ENCODE results near the gene MVB12B. TPM values are rescaled to one million over a fixed set of nuclear protein-coding genes. Genes with fewer than 3 reads are reported as not detected.

The MVB12B gene
- total and polyA plus RNA-seq, 9 donors, result 7.0 to 23.1 (median 17.8) TPM

GRCh38 chr9:126304207-126304970 lies 22.2 kb upstream of the MVB12B start:
- Histone ChIP-seq H3K36me3 (no peaks in the 10 kb centered on the region), H3K4me3 (no peak overlapping the region), H3K4me1 (ENCODE audit: insufficient read depth) (no peaks in the 10 kb centered on the region), H3K27ac (no peak overlapping the region), H3K27me3 (no peaks in the 10 kb centered on the region), H3K9me3 (no peaks in the 10 kb centered on the region)
- WGBS, 3 donors, result 84 to 91% (median 90%) methylated on average over 8 of the region's 8 CpGs
- TF ChIP-seq EP300 (IDR thresholded peaks at IDR 0.05), result no peak
- TF ChIP-seq, protein P1, sequence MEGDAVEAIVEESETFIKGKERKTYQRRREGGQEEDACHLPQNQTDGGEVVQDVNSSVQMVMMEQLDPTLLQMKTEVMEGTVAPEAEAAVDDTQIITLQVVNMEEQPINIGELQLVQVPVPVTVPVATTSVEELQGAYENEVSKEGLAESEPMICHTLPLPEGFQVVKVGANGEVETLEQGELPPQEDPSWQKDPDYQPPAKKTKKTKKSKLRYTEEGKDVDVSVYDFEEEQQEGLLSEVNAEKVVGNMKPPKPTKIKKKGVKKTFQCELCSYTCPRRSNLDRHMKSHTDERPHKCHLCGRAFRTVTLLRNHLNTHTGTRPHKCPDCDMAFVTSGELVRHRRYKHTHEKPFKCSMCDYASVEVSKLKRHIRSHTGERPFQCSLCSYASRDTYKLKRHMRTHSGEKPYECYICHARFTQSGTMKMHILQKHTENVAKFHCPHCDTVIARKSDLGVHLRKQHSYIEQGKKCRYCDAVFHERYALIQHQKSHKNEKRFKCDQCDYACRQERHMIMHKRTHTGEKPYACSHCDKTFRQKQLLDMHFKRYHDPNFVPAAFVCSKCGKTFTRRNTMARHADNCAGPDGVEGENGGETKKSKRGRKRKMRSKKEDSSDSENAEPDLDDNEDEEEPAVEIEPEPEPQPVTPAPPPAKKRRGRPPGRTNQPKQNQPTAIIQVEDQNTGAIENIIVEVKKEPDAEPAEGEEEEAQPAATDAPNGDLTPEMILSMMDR (IDR thresholded peaks at IDR 0.05), result no peak
- TF ChIP-seq POLR2A (IDR thresholded peaks at IDR 0.05), result no peak
- intact Hi-C loops (cut with DNase I), result loop anchor here in 1 of 4 donors (10.0 kb wide), 1 partner anchor 180 kb away; no protein-coding TSS in a partner anchor
- no peak for DNase-seq

GRCh38 chr9:126304971-126305320 lies 21.7 kb upstream of the MVB12B start:
- intact Hi-C loops (cut with DNase I), result loop anchor here in 1 of 4 donors (10.0 kb wide), 1 partner anchor 180 kb away; no protein-coding TSS in a partner anchor
- H3K27me3 ChIP-seq, result no peaks in the 10 kb centered on the region
- no peak for DNase-seq
- H3K4me1 ChIP-seq (ENCODE audit: insufficient read depth), result no peaks in the 10 kb centered on the region
- TF ChIP-seq, protein P1 (IDR thresholded peaks at IDR 0.05), result no peak
- TF ChIP-seq EP300 (IDR thresholded peaks at IDR 0.05) (no peak), POLR2A (IDR thresholded peaks at IDR 0.05) (no peak)
- H3K4me3 ChIP-seq, result no peak overlapping the region
- no peaks in the 10 kb centered on the region for H3K9me3 ChIP-seq
- no peak overlapping the region for H3K27ac ChIP-seq
- 45 to 48% (median 47%) methylated on average over 7 of the region's 7 CpGs for WGBS, 3 donors
- no peaks in the 10 kb centered on the region for H3K36me3 ChIP-seq

DNA sequence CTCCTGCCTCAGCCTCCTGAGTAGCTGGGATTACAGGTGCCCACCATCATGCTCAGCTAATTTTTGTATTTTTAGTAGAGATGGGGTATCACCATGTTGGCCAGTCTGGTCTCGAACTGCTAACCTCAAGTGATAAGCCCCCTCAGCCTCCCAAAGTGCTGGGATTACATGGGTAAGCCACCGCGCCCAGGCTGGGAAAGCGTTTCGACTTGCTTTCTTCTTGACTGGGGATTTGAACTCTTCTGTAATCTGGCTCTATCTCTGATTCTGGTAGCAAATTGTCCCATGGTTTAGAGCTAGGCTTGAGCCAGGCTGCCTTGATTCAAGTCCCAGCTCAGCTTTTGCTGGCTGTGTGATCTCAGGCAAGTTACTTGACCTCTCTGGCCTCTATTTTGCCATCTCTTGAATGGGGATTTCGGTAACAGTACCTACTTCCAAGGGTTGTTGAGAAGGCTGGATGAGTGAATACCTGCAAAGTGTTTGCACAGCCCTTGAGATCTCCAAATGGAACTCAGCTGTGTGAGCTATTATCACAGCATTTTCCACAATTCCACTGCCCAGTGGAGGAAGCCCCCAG lies 20.5 kb upstream of the MVB12B start:
- no peaks in the 10 kb centered on the region for H3K36me3 ChIP-seq
- no peak overlapping the region for H3K27ac ChIP-seq
- no peaks in the 10 kb centered on the region for H3K27me3 ChIP-seq
- 93 to 96% (median 94%) methylated on average over 6 of the region's 6 CpGs for WGBS, 3 donors
- no peaks in the 10 kb centered on the region for H3K4me1 ChIP-seq (ENCODE audit: insufficient read depth)
- H3K4me3 ChIP-seq, result no peak overlapping the region
- DNase-seq, result no peak
- TF ChIP-seq, protein P1 (IDR thresholded peaks at IDR 0.05), result no peak
- TF ChIP-seq EP300 (IDR thresholded peaks at IDR 0.05) (no peak), POLR2A (IDR thresholded peaks at IDR 0.05) (no peak)
- no peaks in the 10 kb centered on the region for H3K9me3 ChIP-seq
- intact Hi-C loops (cut with DNase I), result loop anchor here in 1 of 4 donors (10.0 kb wide), 1 partner anchor 179 kb away; no protein-coding TSS in a partner anchor

DNA sequence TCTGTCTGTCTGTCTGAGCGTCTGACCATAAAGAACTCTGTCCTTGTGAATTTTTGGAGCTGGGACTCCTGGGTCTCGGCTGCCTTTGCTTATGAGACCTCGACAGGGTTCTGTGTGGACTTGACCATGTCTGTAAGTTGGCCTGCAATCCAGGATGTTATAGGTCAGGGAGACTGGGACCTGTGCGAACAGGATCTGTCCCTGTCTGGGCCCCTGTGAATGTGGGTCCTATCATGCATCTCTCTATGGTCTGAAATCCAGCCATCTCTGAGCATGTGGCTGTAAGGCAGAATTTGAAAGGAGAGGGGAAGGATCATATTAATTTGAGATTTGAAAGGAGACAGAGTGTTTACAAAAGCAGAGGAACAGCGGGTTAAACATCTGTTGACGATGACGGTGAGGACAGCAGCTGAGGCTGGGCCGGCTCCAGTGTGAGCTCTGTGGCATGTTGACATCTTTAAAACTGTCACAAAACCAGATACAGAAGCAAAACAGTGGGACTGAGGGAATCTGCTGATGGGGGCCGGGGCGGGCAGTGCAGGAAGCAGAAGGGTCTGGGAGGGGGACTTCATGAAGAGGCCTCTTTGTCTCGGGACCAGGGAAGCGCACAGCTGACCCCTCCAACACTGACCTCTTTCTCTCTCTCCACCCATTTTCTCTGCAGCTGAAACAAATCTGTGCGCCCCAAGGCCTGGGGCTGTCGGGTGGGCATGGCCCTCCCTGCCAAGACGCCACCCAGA lies 19.1 kb upstream of the MVB12B start:
- TF ChIP-seq EP300 (IDR thresholded peaks at IDR 0.05) (no peak), POLR2A (IDR thresholded peaks at IDR 0.05) (no peak)
- TF ChIP-seq, protein P1 (IDR thresholded peaks at IDR 0.05), result no peak
- Histone ChIP-seq H3K9me3 (no peaks in the 10 kb centered on the region), H3K27me3 (no peaks in the 10 kb centered on the region), H3K4me1 (ENCODE audit: insufficient read depth) (no peaks in the 10 kb centered on the region), H3K4me3 (no peak overlapping the region), H3K27ac (no peak overlapping the region), H3K36me3 (no peaks in the 10 kb centered on the region)
- 56 to 71% (median 61%) methylated on average over 15 of the region's 15 CpGs for WGBS, 3 donors
- intact Hi-C loops (cut with DNase I), result loop anchor here in 1 of 4 donors (10.0 kb wide), 1 partner anchor 177 kb away; no protein-coding TSS in a partner anchor
- no peak for DNase-seq
